Right renal cortex interstitium (tissue), 3 donors: Measurements from ENCODE around the gene PERP. TPM values are rescaled to one million over a fixed set of nuclear protein-coding genes. Genes with fewer than 3 reads are reported as not detected.
"Not testable (repeated sequence)": the region's sequence is repeated elsewhere in the genome, so short reads cannot be mapped to it uniquely, and the experiment has no call there.

Experiments used
- DNase-seq, 3 donors: peaks; one replicate each; pipeline ENCODE4 v3.0.0-alpha.2; 2013; ENCODE audit warnings: low read depth in 3 of 3, low spot score in 2 of 3
- polyA plus RNA-seq, 3 donors: library from polyadenylated mRNA; unstranded; fragments of 120-200 nt; gene quantifications; one replicate each; pipeline ENCODE4 v1.2.1, GENCODE V29; 2013; ENCODE audit not compliant: insufficient read length in 3 of 3

PERP gene
- polyA plus RNA-seq, 3 donors, result 19.4 to 22.2 (median 20.8) TPM

DNA sequence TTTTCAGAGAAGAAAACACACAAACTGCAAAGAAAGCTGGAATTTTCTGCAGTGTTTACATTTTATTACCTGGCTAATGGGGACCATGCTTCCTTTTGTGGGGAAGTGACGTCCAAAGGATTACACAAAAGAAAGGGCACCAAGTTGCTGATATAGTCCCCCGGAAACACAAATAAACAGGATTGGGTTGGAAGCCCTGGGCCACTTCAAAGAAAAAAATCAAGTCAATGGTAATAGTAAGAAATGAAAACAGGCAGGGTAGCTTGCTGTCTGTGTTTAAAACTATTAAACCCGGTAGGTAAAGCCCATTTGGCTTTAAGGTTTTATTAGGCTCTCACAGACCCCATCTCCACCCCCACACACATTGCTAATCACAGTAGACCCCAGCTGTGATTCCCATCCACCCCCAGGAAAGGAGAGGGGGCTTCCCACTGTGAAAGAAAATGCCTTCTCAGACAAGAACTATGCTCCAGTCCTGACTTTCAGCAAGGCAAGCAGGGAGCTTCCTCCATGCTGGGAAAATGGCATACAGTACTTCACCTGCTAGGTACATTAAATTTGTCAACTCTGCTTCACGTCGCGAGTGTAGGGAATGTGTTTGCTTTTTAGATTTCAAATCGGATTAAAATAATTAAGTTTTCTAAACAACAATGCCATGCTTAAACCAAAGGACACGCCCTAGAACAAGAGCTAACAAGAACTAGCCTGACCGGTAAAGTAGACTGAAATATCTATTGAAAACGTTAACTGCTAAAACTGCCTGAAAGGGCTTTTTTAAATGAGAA lies 1.1 kb downstream of the PERP start:
- DNase-seq, result no peak

DNA sequence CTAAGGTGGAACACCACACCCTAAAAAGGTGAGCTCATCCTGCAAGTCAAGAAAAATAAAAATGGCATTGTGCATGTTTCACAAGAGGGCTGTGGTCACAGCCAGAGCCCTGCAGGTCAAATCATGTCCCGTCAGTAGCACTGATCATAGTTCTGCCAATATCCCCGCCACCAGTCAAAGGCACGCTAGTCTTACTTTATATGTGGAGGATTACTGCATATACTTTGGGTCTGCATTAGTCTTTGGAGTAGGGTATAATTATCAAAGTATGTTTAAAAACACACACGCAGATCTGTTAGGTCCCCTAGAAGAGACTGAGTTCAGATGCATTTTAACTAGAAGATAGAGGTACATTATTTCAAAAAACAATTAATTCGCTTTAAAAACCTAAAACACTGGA lies 1.8 kb downstream of the PERP start:
- no peak for DNase-seq

DNA sequence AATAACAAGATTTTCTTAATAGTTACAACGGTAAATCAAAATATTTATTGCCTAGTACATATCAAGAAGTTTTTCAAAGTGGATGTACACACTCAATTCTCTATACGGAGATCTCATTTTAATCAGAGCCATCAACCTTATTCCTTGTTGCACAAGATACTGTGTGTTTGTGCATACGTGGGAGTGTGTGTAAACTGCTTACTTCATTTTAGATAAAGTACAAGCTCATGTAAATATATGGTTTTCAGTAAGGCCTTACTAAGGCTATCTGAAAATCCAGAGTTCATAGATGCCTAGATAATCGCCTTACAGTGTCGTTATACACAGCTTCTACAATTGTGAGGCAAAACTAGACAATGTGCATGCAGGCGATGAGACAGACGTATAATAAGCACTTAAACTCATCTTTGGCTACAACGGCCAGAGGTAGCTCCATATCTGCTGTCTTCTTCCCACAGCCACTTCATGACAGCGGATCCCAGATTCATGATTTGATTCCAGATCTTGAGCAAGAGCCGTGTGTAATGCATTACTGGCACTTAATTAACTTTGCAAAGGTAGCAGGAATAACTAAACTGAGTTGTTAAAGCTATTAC lies 2.5 kb downstream of the PERP start:
- no peak for DNase-seq

DNA sequence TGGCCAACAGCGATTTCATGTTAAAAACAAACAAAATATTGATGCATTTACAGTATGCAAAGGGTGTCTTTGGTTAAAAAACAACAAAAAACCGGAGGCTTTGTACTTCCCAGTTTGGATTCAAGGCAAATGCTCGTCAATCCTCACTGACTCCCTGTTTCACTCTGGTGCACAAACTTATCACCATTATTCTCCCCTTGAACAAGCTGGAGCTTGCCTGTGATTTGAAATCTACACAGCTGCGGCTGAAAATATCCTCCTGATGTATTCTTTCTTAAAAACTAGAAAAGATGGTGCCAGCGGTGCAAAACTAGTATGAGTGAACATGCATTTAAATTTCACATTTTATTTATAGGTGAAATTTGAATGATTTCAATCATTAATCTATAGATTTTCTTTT lies 3.3 kb downstream of the PERP start:
- DNase-seq, result no peak

DNA sequence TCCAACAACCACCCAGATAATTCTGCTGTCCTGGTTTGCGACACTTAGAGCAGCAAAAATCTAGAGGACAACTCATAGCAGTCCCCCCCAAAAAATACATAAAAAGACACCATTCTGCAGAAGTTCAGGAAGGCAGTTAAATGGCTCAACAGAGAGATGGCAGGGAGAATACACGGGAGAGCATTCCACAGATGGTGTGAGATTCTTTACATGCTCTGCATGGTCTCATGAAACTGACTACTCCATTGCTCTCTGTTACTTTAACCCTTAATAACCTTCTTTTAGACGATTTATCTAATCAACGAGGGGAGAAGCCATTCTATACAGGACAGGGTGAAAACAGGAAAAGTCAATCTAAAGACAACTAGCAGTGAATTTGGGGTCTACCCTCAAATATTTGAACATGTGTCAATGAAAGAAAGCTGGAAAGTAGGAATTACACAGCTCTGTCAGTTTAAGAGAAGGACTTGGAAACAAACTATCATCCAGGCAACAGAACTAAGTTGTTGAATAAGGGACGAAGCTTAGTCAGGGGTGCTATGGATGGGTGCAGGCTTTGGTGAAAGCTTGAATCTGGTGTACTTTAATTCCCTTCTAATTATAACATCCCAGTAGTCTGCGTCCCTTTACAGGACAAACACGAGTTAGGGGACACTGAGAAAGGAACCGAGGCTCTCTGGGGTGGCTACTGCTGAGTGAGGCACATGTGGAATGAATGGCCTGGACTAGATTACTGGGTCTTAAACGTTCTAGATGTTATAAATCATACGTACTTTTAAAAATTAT lies 5.1 kb downstream of the PERP start:
- DNase-seq, result no peak

DNA sequence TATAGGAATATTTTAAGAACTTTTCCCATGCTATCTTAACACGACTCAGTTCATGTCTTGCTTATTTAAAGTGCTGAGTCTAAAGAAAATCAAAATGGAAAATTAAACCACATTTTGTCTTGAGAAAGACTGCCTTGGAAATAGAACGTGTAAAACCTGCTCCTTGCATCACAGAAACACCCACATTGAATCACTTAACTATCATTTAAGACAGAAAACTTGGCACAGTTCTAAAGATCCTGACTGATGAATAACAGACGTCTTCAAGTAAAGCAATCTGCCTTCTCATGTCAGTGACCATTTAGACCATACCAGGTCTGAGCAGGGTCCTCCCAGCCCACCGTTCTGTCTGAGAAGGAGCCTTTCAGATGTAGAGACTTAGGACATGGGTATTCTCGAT lies 7.4 kb downstream of the PERP start:
- no peak for DNase-seq

DNA sequence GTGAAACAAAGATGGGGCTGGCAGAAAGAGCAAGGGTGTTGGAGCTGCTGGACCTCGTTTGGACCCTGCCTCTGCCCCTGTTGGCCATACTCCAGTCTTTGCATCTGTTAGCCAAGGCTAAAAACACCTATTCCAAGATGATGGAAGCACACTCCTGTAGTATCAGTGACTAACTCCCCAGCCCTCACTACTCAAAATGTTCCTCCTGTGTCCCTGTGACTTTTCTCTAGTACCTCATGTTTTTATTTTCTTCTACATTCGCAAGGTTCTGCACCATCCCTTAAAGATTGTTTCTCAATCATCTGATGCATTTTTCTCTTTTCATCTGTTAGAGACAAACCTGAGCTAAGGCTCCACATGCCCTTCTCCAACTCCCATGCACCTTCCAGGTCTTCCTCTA lies 8.9 kb downstream of the PERP start:
- DNase-seq, result no peak

DNA sequence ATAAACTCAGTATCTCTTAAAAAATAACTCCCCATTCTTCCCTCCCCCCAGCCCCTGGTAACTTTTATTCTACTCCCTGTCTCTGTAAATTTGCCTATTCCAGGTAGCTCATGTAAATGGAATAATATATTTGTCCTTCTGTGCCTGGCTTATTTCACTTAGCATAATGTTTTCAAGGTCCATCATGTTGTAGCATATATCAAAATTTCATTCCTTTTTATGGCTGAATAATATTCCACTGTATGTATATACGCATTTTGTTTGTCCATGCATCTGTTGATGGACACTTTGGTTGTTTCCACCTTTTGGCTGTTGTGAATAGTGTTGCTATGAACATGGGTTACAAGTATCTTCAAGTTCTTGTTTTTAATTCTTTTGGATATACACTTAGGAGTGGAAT lies 13.0 kb downstream of the PERP start:
- no peak for DNase-seq

DNA sequence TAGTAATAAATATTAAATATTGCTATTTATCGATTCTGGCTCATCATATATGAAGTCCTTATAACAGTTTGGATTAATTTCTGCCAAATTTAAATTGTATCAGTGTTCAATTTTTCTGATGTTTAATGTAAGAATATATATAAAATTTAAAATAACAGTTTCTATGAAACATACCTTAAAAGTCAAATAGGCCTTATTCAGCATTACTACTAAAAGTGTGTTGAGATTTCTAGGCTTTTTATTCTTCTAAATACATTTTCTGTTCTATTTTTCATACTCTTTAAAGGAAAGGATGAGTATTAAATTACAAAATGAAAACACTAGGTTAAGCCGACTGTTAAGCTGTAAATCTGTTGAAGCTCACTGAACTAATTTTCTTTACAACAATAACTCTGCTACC lies 13.6 kb downstream of the PERP start:
- no peak for DNase-seq

DNA sequence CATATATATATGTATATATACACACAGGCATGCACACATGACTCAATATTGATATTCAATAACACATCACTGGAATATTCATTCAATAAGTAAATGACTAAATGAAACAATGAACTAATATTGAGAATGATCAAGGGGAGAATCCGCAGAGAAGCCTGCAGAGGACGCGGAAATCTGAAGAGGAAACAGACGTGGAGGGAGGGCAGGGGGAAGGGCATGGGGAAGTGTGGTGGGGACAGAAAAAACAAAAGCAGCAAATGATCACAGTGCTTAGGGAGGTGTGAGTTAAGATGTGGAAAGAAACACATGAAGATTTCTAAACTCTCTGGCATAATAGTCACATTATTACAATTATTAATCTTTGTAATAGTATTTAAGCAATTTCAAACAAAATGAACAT lies 14.5 kb downstream of the PERP start:
- DNase-seq, result no peak

DNA sequence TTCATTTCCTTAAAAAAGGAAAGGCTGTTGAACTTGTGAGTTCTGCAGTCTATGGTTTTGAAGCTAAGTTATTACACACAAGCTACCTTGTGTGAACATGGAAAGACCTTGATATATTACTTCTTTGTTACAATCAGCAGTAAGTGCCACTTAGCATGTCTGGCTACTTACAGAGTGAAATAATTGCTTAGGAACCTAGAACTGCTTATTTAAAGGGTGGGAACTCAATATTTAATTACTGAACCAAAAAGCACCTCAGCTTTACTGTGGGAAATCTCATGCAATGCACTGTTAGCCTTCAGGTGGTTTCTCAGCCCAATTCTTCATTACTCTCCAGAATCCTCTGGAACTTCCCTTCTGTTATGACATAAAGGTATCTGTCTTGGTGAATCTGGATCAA lies 17.9 kb downstream of the PERP start:
- no peak for DNase-seq

DNA sequence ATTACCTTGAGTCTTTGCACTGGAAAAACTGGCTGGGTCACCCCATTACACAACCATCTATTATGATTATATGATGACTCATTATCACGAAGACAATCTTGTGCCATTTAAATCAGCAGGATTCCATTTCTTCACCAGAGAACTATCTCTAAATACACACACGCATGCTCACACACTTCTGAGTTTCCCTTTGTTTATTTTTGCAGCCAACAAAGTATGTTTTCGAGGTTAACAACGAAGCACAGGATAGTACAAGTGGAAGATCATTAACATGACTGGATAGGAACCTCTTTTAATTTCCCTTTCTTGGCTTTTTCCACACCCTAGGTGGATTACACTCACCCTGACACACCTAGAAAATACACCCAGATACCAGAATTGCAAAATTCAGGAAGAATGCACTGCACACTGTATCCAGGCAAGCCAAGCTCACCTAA lies 18.9 kb downstream of the PERP start:
- no peak for DNase-seq

DNA sequence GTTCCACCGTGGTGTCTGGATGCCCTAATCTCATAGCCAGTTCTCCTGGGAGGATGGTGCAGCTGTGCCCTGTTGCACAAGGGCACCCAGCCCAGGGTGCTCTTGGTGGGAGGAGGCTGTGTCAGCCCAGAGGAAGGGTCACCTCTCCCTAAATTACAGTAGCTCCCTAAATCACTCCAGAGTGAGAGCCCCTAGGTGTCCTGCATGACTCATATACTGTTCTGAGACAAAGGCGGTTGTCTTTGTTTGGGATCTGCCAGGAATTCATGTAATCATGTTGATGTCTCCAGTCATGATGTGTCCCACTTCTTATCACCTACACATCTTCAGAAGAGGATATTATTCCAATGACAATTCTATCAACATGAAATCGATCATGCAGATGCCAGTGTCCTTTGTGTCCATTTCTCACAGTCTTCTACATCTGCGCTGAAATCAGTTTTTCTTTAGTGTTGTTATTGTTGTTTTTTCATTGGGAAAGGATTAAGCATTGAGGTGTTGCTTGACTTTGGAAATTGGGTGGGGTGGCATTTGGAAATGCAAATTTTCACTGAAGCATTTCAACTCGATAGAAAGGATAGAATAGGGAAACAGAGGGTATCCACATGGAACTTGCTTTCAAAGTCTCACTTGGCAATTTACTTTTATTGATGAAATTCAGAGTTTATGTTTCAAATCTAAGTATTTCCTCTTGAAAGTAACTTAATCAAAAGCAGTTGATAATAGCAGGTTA lies 19.5 kb downstream of the PERP start:
- no peak for DNase-seq

DNA sequence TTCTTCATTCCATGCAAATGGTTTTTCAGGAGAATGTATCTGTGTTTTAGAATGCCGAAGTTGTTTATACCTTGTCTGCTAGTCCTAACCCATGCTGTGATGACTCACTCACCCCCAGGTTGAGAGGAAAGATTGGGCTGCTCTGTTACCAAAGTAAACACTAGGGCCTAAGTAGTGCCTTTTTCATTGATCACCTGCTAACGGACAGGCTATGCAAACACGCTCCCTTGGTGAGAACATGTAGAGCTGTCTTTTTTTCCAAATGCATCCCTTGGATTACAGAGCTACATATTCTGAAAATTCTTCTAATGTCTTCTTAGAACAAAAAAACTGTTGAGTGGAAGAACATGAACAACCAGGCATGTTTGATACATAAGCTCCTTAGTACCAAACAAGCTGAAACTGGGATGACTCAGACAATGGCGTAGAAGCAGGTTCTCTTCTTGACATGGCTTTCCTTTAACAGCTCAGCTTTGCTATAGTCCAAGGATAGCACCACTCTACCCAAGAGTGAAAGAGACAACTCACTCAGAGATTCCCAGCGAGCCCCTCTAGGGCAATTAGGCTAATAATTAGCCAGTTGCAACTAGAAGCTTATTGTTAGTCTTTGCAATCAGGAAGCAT lies 20.5 kb downstream of the PERP start:
- DNase-seq, result no peak

DNA sequence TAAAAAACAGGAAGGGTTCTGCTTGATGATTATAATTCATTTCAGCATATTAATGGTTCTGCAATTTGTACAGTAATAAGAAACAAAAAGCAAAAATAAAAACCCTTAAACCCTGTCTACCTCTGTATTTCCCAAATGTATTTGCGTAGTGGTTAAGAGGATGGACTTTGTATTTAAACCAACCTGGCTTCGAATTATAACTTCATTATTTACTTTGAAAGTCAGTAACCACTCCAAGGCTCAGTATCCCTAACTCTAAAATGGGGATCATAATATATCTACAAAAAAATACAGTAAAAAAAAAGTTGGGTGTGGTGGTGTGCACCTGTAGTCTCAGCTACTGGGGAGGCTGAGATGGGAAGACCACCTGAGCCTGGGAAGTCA lies 21.4 kb downstream of the PERP start:
- no peak for DNase-seq

DNA sequence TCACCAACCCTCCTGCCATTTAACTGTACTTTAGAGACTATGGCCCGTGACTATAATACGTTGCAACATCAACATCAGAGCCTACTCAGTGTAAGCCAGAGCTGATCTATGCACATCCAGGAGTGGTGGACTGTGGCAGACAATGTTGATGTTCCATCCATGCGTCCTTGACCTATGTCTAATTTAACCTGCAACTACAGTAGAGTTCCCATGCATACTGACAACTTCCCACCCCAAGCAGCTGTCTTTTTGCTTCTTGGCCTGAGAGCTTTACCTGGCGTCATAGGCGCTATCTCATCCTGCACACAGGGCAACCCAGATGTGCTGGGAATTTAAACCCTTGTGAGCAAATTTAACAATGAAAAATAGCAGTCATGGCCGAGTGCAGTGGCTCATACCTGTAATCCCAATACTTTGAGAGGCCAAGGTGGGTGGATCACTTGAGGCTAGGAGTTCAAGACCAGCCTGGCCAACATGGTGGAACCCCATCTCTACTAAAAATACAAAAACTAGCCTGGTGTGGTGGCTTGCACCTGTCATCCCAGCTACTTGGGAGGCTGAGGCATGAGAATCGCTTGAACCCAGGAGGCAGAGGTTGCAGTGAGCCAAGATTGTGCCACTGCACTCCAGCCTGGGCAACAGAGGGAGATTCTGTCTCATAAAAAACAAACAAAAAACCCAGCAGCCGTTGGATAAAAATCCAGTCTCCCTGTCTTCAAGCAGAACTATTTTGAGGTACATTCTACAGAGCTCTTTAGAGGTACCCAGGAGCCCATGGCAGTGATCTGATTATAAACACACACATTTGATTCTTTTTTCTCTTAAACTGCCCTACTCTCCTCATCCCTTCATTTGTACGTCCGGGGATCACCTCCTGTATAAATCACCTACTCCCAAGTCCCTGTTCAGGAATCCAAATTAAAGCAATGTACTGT lies 22.0 kb downstream of the PERP start:
- no peak for DNase-seq

DNA sequence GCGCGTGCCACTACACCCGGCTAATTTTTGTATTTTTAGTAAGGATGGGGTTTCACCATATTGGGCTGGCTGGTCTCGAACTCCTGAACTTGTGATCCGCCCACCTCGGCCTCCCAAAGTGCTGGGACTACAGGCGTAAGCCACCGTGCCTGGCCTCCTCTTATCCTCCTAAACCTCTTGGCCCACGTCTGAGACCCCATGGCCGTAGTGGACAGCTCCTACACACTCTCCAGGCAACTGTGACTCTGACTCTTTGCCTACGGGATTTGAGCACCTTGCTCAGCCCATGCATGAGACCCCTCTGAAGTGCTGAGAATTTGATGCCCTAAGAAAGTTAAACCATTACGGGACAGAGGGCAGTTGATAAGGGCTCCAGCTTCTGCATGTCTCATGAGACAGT lies 25.0 kb downstream of the PERP start:
- no peak for DNase-seq

DNA sequence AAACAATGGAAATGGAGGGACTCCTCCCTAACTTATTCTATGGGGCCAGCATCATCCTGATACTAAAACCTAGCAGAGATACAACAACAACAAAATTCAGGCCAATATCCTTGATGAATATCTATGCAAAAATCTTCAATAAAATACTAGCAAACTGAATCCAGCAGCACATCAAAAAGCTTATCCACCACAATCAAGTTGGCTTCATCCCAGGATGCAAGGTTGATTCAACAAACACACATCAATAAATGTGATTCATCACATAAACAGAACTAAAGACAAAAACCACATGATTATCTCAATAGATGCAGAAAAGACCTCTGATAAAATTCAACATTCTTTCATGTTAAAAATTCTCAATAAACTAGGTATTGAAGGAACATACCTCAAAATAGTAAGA lies 27.7 kb downstream of the PERP start:
- not testable (repeated sequence) for DNase-seq

DNA sequence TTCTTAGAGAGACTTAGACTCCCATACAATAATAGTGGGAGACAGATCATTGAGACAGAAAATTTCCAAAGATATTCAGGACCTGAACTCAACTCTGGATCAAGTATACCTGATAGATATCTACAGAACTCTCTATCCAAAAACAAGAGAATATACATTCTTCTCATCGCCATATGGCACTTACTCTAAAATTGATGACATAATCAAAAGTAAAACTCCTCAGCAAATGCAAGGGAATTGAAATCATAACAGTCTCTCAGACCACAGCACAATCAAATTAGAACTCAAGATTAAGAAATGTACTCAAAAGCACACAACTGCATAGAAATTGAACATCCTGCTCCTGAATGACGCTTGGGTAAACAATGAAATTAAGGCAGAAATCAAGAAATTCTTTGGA lies 28.7 kb downstream of the PERP start:
- no peak for DNase-seq

DNA sequence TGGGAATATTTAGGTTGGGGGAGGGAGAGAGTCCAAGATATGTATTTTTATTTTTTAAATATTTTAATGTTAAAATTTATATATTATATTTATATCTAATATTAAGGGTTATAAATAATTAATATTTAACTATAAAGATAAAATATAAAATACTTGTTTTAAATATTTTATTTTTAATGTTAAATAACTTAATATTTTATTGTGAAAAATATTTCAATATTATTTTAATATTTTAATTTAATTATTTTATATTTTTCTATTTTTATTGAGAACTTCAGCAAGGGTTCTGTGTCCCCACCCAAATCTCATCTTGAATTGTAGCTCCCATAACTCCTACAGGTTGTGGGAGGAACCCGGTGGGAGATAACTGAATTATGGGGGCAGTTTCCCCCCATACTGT lies 34.0 kb downstream of the PERP start:
- DNase-seq, result no peak
